DMS53 treated with DMSO at 0.1 percent for 48 hours (cell line): ENCODE data around the gene ZDHHC8.

Experiments used
- DNase-seq: peaks from one replicate; lab custom pipeline; 2025; ENCODE audit not compliant: unreplicated experiment; lab: John Stamatoyannopoulos, UW

The ZDHHC8 gene

GRCh38 chr22:20131597-20131858 lies at the start of gene ZDHHC8:
Gene ZDHHC8 (plus strand): TSS chr22:20131804. CDS start chr22:20131948, 144 bp downstream.
- no peak for DNase-seq

DNA sequence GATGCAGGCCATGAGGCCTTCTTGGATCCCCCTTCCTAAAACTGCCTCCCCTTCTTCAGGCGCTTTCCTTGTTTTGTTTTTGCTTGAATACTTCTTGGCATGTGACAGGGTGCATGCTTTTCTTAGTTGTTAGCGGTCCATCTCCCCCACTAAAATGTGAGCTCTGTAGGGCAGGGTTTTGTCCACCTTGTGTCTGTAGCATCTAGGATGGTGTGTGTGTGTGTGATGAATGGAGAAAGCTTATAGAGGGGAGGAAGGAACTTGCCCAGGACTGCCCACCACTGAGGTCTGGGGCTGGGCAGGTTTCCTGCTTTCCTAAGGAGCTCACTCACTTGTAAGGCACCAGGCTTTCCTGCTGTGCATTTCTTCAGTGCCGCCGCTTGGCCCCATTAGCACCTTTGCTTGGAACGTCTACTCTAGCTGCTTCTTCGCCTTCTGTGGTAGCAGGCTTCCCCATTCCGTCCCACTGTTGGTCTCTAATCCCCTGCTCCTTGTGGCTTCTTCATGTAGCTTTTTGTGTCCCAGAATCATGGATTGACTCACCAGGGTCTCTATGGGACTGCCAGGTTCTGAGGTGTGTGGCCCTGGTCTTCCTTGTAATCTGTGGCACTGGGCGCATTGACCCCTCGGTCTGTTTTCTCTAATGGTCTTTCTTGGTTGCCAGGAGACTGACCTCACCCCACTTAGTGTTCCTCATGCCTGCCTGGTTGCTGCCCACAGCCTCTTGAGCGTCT lies 48.3 kb upstream of the ZDHHC8 start:
- DNase-seq = no peak

DNA sequence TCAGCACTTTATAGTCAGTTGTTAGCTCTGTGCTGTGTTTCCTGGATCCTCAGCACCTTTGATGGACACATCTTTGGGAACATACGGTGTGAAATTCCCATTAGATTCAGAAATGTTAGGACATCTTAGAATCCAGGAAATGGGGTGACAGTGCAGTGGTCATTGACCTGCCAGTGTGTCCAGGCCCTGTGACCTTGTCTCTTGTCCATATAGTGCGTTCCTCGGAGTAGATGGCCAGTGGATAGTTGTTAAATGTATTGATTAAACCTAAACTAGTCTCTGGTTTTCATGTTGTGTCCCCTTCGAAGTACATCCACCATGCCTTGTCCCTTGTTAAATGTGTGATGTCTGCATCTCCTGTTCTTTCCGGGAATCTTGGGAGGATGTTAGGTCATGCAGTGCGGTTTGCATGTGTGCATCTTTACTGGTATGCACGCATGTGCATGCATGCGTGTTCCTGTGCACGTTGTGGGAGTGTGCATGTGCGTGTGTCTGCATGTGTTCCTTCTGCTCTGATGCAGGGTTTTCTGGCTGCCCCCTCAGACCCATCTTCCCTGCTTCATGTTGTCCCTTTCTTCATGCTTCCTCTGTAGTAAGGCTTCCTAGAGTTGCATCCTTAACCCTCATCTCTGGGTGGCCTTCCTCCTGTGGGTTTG lies 47.6 kb upstream of the ZDHHC8 start:
- no peak for DNase-seq

GRCh38 chr22:20084547-20085413 lies 46.8 kb upstream of the ZDHHC8 start:
- no peak for DNase-seq

DNA sequence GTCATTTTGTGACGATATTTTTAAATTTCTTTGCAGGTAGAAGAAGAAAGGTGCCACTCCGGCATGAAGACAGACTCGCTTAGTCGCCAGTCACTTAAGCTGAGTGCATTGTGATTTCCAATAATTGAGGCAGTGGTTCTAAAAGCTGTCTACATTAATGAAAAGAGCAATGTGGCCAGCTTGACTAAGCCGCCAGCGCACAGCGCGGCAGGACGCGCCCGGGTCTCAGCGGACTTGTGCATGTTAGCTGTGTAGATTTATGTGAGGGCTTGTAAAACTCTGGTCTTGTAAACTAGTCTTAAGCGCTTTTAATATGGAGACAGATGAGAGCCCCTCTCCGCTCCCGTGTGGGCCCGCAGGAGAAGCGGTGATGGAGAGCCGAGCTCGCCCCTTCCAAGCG lies 46.0 kb upstream of the ZDHHC8 start:
- DNase-seq = no peak

DNA sequence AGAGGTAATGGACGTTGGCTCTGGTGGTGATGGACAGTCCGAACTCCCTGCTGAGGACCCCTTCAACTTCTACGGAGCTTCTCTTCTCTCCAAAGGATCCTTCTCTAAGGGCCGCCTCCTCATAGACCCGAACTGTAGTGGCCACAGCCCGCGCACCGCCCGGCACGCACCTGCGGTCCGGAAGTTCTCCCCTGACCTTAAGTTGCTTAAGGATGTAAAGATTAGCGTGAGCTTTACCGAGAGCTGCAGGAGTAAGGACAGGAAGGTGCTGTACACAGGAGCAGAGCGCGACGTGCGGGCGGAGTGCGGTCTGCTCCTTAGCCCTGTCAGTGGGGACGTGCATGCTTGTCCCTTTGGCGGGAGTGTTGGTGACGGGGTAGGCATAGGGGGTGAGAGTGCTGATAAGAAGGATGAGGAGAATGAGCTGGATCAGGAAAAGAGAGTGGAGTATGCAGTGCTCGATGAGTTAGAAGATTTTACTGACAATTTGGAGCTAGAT lies 45.5 kb upstream of the ZDHHC8 start:
- DNase-seq = no peak

- no peak for DNase-seq
Measured at GRCh38 chr22:20086763-20087162, 44.8 kb upstream of the ZDHHC8 start.

DNA sequence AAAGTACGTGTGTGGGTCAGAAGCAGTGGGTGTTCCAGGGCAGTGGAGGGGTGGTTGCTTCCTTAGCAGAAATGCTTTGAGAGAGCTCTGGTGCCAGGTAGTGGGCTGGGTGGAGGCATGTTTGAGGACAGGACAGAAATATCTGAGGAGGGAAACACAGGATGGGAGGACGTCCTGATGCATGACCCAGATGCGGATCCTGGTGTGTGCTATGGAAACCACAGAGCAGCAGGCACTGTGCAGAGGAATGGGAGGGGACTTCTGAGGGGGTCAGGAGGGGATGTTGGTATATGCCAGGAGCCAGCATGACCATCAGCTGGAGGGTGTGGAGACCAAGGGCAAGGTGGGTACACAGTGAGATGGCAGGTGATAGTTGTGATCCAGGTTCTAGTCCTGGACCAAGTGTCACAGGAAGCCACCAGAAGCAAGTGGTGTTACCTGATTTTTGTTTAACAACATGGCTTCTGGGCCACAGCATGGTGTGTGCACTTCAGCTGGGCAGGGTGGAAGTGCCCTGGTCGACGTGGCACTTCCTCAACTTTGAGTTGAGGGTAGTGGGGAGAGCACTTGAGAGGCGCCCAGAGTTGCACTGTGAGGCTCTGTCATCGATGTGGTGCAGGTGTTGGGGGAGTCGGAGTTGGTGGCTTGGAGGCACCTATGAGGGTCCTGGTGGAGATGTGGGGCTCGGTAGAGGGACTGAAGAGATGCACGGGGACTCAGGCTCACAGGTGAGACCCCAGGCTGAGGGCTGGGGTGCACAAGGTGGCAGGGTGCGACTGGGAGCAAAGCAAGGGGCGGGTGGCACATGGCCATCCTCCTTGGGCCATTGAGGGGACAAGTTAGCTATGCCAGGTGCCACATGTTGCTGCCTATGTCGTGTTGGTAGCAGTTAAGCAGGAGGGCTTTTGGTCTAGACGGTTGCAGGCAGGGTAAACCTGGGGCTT lies 44.0 kb upstream of the ZDHHC8 start:
- DNase-seq = no peak

GRCh38 chr22:20088263-20088648 lies 43.3 kb upstream of the ZDHHC8 start:
- no peak for DNase-seq

- DNase-seq = no peak
Measured at GRCh38 chr22:20089226-20089976, 42.2 kb upstream of the ZDHHC8 start.

DNA sequence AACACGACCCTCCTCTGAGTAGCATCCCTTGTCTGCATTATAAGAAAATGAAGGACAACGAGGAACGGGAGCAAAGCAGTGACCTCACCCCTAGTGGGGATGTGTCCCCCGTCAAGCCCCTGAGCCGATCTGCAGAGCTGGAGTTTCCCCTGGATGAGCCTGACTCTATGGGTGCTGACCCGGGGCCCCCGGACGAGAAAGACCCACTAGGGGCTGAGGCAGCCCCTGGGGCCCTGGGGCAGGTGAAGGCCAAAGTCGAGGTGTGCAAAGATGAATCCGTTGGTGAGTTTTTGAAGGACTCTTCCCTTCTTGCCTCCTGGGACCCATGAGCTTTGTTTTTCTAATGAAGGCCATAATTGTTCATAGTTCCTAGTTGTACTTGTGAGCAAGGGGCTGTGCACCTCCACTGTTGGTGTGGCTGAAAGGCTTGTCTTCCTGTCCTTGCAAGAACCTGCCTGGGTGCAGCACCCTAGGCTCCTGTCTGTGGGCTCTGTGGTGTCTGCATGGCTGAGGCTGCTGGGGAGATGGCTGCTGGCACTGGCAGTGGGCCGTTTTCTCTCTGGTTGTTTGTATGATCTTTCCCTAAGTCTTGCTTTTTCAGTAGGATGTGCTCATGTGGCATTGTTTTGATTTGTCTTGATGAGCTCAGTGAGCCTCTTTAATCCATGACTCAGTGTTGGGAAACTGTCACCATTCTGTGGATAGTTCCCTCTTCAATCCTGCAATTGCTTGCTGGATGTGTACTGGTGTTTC lies 41.5 kb upstream of the ZDHHC8 start:
- DNase-seq = no peak

GRCh38 chr22:20090730-20091240 lies 40.8 kb upstream of the ZDHHC8 start:
- no peak for DNase-seq

DNA sequence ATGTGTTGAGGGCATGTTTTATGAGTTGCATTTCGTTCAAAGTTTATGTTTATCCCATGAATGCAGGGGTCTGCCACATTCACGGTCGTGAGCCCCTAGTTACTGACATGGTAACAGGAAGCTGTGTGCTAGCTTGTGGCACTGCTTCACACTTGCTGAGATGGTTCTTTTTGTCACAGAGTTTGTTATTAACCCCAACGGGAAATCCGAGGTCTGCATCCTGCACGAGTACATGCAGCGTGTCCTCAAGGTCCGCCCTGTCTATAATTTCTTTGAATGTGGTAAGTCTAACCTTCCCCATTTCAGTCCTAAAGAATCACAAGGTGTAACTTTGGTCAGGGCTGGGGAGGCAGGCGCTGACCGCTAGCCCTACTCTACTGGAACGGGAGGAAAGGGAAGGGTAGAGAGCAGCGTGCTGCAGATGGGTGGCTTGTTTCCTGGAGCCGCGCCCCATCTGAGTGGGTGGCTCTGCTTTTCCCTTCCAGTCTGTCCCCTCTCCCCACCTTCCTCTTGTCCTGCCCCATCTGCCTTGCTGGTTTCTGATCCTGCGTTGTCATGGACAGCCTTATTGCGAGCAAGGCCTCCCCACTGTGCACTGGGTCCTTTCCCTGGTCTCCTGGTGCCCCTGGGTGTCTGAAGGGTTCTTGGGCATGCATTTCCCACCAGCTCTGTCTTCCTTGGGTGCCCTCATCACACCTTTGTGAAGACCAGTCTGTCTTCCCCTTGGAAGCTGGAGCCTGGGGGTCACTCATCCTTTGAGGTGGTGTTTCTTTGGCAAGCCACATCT lies 39.7 kb upstream of the ZDHHC8 start:
- no peak for DNase-seq

DNA sequence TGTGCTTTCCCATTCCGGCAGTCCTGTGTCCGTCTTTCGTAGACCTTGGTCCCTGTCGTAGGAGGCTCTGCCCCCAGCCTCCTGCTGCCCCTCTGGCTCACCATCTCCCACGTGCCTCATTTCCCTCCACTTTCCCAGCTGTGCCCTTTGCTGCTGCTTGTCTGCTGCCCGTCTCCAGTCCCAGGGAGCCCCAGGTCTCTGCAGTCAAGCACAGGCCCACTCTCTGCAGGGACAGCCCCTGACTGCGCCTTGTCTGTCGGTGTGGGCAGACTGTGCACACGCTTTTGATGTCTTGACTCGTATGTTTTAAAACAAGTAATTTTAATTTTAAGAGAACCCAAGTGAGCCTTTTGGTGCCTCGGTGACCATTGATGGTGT lies 39.1 kb upstream of the ZDHHC8 start:
- DNase-seq = no peak

- no peak for DNase-seq
Measured at GRCh38 chr22:20093418-20094196, 38.0 kb upstream of the ZDHHC8 start.

DNA sequence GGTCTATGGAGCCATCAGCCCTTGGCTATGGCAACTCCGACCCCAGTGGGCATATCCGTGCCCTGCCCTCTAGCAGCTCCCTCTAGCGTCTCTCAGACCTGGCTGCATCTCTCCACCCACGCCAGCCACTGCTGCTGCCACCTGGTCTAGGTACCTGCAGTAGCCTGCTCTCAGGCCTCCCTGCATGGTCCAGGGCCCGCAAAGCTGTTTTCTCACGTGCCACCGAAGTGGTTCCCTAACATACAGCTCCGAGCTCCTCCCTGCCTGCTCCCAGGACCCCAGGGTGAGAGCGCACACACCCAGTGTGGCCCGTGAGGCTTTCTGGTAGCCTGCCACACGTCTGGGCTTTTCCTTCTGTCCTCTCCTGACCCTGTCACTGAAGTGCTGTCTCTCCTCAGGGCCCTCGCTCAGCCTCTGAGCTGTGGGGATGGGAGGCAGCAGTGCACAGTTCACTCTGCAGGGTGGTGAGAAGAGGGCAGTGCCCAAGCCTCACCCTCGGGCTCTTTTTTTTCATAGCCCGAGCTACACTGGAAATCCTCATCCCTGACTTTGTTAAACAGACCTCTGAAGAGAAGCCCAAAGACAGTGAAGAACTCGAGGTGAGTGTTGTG lies 37.3 kb upstream of the ZDHHC8 start:
- no peak for DNase-seq

DNA sequence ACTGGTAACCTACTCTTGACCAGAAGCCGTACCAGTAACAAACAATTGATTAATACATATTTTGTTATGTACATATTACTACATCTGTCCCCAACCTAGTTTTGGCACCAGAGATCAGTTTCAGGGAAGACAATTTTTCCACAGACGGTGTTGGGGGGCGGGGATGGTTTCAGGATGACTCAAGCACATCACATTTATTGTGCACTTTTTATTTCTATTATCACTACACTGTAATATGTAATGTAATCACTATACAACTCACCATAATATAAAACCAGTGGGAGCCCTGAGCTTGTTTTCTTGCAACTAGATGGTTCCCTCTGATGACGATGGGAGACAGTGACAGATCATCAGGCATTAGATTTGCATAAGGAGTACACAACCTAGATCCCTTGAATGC lies 36.1 kb upstream of the ZDHHC8 start:
- no peak for DNase-seq
